ENCODE measurements around the gene METRNL.
"Not testable (repeated sequence)": the region's sequence is repeated elsewhere in the genome, so short reads cannot be mapped to it uniquely, and the experiment has no call there.

METRNL gene

GRCh38 chr17:83109793-83110645, 30.6 kb downstream of the METRNL start:
- DNase-seq, result no peak

GRCh38 chr17:83110735-83111134, 31.3 kb downstream of the METRNL start:
- no peak for DNase-seq

- no peak for DNase-seq
Observed at GRCh38 chr17:83111516-83112282, 32.3 kb downstream of the METRNL start.

DNA sequence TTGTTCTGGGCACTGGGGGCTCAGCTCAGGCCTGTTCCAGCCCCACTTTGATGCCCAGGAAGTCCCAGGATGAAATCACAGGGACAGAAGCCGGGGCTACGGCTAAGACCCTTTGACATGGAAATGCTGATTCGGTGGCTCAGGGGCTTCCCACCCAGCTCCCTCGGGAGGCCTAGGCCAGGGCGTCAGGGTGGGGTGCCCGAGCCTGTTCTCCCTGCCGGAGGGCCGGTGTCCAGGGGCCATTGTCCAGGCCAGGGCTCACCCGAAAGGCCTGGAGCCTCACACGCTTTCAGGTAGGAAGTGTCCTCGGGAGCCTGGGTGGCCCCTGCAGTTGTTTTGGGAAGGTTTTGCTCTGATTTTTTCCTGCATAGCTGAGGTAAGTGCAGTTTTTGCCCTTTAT, 34.0 kb downstream of the METRNL start:
- no peak for DNase-seq

GRCh38 chr17:83113792-83114191, 34.4 kb downstream of the METRNL start:
- DNase-seq, result no peak

GRCh38 chr17:83114706-83115105, 35.3 kb downstream of the METRNL start:
- DNase-seq, result no peak

- DNase-seq, result no peak
Observed at GRCh38 chr17:83115202-83115651, 35.8 kb downstream of the METRNL start.

DNA sequence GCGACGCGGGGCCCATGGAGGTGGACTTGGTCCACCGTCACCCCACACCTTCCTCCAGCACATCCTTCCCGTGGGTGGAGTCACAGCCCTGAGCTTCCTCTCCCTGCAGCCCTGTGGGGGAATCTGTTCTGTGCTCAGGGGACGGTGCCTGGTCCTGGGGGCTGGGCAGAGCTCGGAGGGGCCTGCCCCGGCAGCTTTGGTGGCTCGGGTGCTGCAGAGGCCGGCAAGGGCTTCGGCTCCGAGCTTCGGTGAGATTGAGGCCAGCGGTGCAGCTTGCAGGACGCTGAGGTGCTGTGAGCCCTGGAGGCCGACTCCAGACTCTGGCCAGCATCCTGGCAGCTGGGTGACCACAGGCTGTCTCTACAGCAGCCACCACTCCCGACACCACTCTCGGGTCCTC, 36.4 kb downstream of the METRNL start:
- no peak for DNase-seq

DNA sequence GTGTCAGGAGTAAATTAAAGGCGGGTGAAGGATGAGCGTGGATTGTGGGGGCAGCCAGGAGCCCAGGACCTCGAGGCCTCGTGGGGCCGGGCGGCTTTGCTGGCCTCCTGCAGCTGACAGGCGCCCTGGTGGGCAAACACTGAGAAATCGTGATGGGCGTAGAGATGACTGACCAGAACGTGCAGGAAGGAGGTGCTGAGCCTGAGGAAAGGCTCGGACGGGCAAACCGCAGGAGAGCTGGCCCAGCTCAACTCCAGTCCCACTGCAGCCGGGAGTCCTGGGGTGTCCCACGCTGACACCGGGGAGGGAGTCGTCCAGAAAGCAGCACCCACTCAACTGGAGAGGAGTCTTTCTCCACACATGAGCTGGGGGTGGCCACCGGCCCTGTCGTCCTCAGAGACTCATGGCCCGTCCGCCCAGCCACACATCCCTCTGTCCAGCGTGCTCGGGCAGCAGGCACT, 36.9 kb downstream of the METRNL start:
- DNase-seq, result no peak

GRCh38 chr17:83116783-83117555, 37.6 kb downstream of the METRNL start:
- no peak for DNase-seq

GRCh38 chr17:83117583-83117982, 38.2 kb downstream of the METRNL start:
- DNase-seq, result no peak

- no peak for DNase-seq
Observed at GRCh38 chr17:83118071-83118841, 38.8 kb downstream of the METRNL start.

- no peak for DNase-seq
Observed at GRCh38 chr17:83119987-83120864, 40.8 kb downstream of the METRNL start.

DNA sequence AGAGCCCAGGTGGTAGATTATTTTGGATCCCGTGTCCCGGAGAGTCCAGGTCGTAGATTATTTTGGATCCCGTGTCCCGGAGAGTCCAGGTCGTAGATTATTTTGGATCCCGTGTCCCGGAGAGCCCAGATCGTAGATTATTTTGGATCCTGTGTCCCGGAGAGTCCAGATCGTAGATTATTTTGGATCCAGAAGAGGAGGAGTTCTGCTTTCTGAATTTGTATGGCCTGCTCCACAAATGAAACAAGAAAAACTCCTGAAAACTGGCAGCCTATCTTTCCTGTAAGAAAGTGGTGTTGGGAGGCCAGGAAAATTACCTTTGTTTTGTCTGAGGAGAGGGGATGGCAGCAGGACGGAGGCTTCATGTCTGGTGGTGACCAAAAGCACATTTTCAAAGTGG, 42.1 kb downstream of the METRNL start:
- DNase-seq, result not testable (repeated sequence)

DNA sequence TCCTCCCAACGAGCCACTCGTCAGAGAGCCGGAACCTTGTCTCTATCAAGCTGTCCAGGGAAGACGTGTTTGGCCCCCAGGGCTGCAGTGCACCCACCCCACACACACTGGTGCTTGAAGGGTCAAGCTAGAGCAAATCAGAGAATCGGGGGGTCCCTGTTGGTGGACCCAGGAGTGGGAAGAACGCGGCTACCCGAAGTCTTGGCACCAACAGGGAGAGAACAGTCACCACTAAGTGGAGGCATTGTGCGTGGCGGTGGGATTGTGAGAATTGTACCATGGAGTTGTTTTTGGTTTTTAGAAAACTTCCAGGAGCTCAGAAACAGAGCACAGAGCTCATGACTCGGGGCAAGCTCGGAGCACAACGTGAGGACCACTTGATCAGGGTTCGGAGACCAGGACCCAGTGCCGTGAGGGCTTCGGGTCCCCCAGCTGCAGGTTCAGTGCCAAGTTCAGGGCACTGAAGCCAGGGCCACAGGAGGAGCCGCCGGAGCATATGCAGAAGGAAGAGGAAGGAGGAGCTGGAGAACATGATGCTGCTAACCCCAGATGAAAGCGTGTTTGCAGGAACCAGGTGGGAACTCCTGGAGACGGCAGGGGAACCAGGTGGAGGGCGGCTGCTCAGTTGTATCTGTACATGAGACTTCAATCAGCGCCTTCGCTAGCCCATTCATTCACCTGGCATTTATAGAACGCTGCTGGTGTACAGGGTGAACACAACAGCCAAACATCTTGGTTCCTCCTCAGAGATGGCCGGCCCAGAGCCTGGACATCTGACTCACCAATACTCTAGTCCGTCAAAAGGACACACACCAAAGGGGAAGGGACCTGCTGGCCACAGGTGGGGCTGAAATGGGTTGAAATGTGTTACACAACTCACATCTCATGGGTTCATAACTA, 42.8 kb downstream of the METRNL start:
- no peak for DNase-seq

DNA sequence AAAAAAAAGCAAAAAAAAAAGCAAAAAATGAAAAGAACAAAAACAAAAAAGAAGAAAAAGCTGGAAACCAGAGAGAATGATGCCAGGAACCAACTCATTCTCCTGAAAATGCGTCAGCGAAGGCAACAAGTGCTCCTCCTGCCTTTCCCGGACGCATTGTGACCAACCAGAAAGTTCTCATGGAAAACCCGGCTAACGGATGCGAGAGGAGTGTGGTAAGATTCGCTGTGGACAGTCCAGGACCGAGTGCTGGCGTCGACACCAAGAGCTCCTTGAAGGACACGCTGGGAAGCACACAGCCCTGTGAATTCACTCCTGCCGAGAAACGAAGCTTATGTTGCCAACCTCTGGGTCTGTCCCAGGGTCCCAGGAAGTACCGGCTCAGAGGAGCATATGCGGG, 43.4 kb downstream of the METRNL start:
- no peak for DNase-seq

- no peak for DNase-seq
Observed at GRCh38 chr17:83123896-83124801, 44.7 kb downstream of the METRNL start.

DNA sequence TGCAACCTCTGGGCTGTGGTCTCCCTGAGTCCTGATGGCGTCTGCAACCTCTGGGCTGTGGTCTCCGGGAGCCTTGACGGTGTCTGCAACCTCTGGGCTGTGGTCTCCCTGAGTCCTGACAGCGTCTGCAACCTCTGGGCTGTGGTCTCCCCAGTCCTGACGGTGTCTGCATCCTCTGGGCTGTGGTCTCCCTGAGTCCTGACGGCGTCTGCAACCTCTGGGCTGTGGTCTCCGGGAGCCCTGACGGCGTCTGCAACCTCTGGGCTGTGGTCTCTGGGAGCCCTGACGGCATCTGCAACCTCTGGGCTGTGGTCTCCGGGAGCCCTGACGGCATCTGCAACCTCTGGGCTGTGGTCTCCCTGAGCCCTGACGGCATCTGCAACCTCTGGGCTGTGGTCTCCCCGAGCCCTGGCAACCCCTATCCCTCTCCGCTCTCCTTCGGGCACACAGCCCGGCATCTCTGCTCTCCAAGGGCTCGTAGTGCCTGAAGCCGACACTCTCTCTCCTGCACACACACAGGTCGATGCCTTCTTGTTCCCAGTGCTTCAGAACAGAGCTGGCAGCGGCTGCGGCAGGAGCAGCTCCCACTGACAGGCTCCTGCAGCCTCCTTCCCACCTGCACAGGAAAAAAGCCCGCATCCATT, 45.6 kb downstream of the METRNL start:
- DNase-seq, result peak in 1 of 2 experiments; percentile 32

Measured in NCI-H526 (cell line).